Measurements from ENCODE around the gene ASIC2. TPM values are rescaled to one million over a fixed set of nuclear protein-coding genes. Genes with fewer than 3 reads are reported as not detected.

Gene ASIC2
- total and polyA plus RNA-seq, 2 donors (not counting 1 experiment from before 2014, with no cell fraction given) = not detected

DNA sequence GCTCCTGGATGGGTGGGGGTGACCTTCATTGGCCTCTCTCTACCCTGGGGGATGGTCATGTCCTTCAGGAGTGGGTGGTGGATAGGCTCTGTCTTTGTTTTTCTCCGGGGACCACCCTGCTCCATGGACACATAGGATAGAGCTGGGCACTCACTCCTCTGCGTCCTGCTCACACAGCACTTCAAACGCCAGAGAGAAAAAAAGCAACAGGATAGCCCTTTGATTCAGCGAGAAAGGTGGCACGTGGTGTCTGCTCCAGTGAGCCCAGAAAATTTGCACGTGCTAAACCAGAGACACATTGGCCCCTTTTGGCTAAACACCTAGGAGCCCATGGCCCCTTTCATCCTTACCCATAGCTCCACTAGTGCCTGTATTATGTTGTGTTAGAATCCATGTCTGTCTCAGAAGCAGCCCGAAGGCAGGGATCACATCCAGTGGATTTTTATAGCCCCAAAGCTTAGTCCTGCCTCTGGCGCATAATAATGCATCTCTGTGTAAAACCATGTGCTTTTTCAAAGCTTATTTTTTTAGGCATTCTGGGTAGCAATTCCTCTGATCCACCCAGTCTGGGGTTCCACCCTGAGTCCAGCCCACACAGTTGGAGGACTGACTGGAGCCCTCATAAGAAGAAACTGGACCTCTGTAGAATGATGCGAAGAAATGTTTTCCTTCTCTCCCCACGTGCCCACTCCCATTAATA is 90.1 kb downstream of the ASIC2 start:
- ATAC-seq (ENCODE audit: low read depth) = no peak
- peaks cover 0 to 3% (median 0%) of the 10 kb centered on the region in 4 experiments for H3K27me3 ChIP-seq (replicated peaks in 1 of 4; ENCODE audit: control extremely low read depth in 1 of 4, control insufficient read depth in 3 of 4, insufficient read depth in 4 of 4, low read length in 3 of 4)
- POLR2A ChIA-PET = no interaction called here
- Mint-ChIP-seq H3K9me3 (ENCODE audit: insufficient read depth) (no peaks in the 10 kb centered on the region), H3K4me3 (no peak overlapping the region), H3K4me1 (no peaks in the 10 kb centered on the region), H3K27ac (no peak overlapping the region), H3K27me3 (peaks cover 16% of the 10 kb centered on the region)
- WGBS (ENCODE audit: insufficient coverage) = 38% methylated on average over 4 of the region's 10 CpGs
- no peaks in the 10 kb centered on the region for H3K4me1 ChIP-seq (ENCODE audit: control insufficient read depth in 2 of 2, insufficient read depth in 2 of 2, low read length in 2 of 2)
- H3K4me3 ChIP-seq (ENCODE audit: control extremely low read depth in 1 of 5, extremely low read depth in 1 of 5, insufficient read depth in 1 of 5, low read depth in 2 of 5, low read length in 4 of 5) = no peak overlapping the region
- CTCF ChIA-PET = no interaction called here
- H4K20me1 ChIP-seq (ENCODE audit: control insufficient read depth, insufficient read depth, low read length, poor library complexity, severe bottlenecking) = no peaks in the 10 kb centered on the region
- intact Hi-C loops (cut with micrococcal nuclease) = no loop called here
- H3K36me3 ChIP-seq (replicated peaks in 1 of 2; ENCODE audit: control extremely low read depth in 1 of 2, control insufficient read depth in 1 of 2, extremely low read depth in 1 of 2, insufficient read depth in 2 of 2, low read length in 1 of 2) = no peaks in the 10 kb centered on the region
- DNase-seq = no peak
- no peak overlapping the region for H3K9ac ChIP-seq (ENCODE audit: low read length)
- H3K9me3 ChIP-seq (ENCODE audit: control extremely low read depth in 1 of 3, control insufficient read depth in 2 of 3, insufficient read depth in 1 of 3, low read length in 2 of 3) = no peaks in the 10 kb centered on the region
- no peak overlapping the region for H3K27ac ChIP-seq (ENCODE audit: low read length in 2 of 2)
- TF ChIP-seq, protein P1, sequence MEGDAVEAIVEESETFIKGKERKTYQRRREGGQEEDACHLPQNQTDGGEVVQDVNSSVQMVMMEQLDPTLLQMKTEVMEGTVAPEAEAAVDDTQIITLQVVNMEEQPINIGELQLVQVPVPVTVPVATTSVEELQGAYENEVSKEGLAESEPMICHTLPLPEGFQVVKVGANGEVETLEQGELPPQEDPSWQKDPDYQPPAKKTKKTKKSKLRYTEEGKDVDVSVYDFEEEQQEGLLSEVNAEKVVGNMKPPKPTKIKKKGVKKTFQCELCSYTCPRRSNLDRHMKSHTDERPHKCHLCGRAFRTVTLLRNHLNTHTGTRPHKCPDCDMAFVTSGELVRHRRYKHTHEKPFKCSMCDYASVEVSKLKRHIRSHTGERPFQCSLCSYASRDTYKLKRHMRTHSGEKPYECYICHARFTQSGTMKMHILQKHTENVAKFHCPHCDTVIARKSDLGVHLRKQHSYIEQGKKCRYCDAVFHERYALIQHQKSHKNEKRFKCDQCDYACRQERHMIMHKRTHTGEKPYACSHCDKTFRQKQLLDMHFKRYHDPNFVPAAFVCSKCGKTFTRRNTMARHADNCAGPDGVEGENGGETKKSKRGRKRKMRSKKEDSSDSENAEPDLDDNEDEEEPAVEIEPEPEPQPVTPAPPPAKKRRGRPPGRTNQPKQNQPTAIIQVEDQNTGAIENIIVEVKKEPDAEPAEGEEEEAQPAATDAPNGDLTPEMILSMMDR (IDR thresholded peaks at IDR 0.05) = no peak
- no peak for TF ChIP-seq EZH2 (IDR thresholded peaks at IDR 0.05; ENCODE audit: borderline replicate concordance, insufficient read depth, low read depth, low read length, poor library complexity, severe bottlenecking)
- H3K4me2 ChIP-seq (replicated peaks; ENCODE audit: low read depth, low read length, poor library complexity, severe bottlenecking) = no peak overlapping the region
- H2AFZ ChIP-seq (ENCODE audit: insufficient read depth, low read depth, low read length, poor library complexity, severe bottlenecking) = no peak overlapping the region
- no peaks in the 10 kb centered on the region for H3K79me2 ChIP-seq (ENCODE audit: control insufficient read depth, insufficient read depth, low read length)

DNA sequence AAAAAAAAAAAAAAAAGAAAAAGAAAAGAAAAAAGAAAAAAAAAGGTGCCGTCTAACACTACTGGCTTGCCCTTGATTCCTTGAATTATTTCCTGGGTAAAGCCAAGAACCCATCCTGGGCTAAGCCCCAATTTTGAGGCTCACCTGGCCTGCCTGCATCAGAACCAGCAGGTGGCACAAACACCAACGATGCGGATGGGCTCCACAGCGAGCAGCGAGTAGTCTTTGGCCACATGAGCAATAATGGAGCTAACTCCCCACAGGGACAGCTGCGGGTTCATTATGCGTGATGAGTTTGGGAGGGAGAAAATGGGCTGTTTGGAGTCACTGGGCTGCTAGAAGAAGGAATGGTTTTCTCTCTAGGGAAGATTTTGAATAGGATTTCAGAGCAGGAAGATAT is 91.1 kb downstream of the ASIC2 start:
- H2AFZ ChIP-seq (ENCODE audit: insufficient read depth, low read depth, low read length, poor library complexity, severe bottlenecking) = no peak overlapping the region
- H4K20me1 ChIP-seq (ENCODE audit: control insufficient read depth, insufficient read depth, low read length, poor library complexity, severe bottlenecking) = no peaks in the 10 kb centered on the region
- TF ChIP-seq EZH2 (IDR thresholded peaks at IDR 0.05; ENCODE audit: borderline replicate concordance, insufficient read depth, low read depth, low read length, poor library complexity, severe bottlenecking) = no peak
- TF ChIP-seq, protein P1 (IDR thresholded peaks at IDR 0.05) = no peak
- H3K4me1 ChIP-seq (ENCODE audit: control insufficient read depth in 2 of 2, insufficient read depth in 2 of 2, low read length in 2 of 2) = no peaks in the 10 kb centered on the region
- no peak overlapping the region for H3K27ac Mint-ChIP-seq
- H3K4me2 ChIP-seq (replicated peaks; ENCODE audit: low read depth, low read length, poor library complexity, severe bottlenecking) = no peak overlapping the region
- no peaks in the 10 kb centered on the region for H3K9me3 ChIP-seq (ENCODE audit: control extremely low read depth in 1 of 3, control insufficient read depth in 2 of 3, insufficient read depth in 1 of 3, low read length in 2 of 3)
- ATAC-seq (ENCODE audit: low read depth) = no peak
- no peaks in the 10 kb centered on the region for H3K9me3 Mint-ChIP-seq (ENCODE audit: insufficient read depth)
- no peak overlapping the region for H3K4me3 ChIP-seq (ENCODE audit: control extremely low read depth in 1 of 5, extremely low read depth in 1 of 5, insufficient read depth in 1 of 5, low read depth in 2 of 5, low read length in 4 of 5)
- H3K9ac ChIP-seq (ENCODE audit: low read length) = no peak overlapping the region
- no peak for DNase-seq
- intact Hi-C loops (cut with micrococcal nuclease) = no loop called here
- ChIA-PET CTCF (interaction anchor here (0.7 kb wide), 1 partner anchor 405 kb away, joined by 3 read pairs; no protein-coding TSS in a partner anchor), POLR2A (no interaction called here)
- WGBS (ENCODE audit: insufficient coverage) = 80% methylated on average over 7 of the region's 7 CpGs
- no peaks in the 10 kb centered on the region for H3K79me2 ChIP-seq (ENCODE audit: control insufficient read depth, insufficient read depth, low read length)
- H3K27me3 Mint-ChIP-seq = peaks cover 16% of the 10 kb centered on the region
- no peaks in the 10 kb centered on the region for H3K27me3 ChIP-seq (replicated peaks in 1 of 4; ENCODE audit: control extremely low read depth in 1 of 4, control insufficient read depth in 3 of 4, insufficient read depth in 4 of 4, low read length in 3 of 4)
- no peaks in the 10 kb centered on the region for H3K4me1 Mint-ChIP-seq
- no peak overlapping the region for H3K4me3 Mint-ChIP-seq
- H3K27ac ChIP-seq (ENCODE audit: low read length in 2 of 2) = no peak overlapping the region
- no peaks in the 10 kb centered on the region for H3K36me3 ChIP-seq (replicated peaks in 1 of 2; ENCODE audit: control extremely low read depth in 1 of 2, control insufficient read depth in 1 of 2, extremely low read depth in 1 of 2, insufficient read depth in 2 of 2, low read length in 1 of 2)
